Measurements from ENCODE around the gene PVRIG. TPM values are rescaled to one million over a fixed set of nuclear protein-coding genes. Genes with fewer than 3 reads are reported as not detected.

PVRIG gene
- total and polyA plus RNA-seq, 2 of the 8 experiments (the other 6 are each of a cell fraction or from before 2014, with no cell fraction given), result 0.15 TPM; not detected in 1

DNA sequence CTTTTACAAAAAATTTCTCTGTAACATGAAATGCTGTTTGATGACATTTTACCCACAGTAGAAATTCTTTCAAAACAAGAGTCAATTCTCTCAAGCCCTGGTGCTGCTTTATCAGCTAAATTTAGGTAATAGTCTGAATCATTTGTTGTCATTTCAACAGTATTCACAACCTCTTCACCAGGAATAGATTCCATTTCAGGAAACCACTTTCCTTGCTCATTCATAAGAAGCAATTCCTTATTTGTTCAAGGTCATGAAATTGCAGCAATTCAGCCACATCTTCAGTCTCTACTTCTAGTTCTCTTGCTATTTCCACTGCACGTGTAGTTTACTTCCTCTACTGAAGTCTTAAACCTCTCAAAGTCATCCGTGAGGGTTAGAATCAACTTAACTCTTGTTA, 28.0 kb upstream of the PVRIG start:
- H4K91ac ChIP-seq (replicated peaks; ENCODE audit: insufficient read length, low read length), result no peak overlapping the region
- no peak overlapping the region for H3K14ac ChIP-seq (ENCODE audit: insufficient read length)
- ChIA-PET POLR2A (ENCODE audit: partially characterized antibody) (no interaction called here), CTCF (ENCODE audit: partially characterized antibody) (interaction anchor here (3.2 kb wide), 1 partner anchor 11 kb away, joined by 17 read pairs; no protein-coding TSS in a partner anchor)
- H3K9ac ChIP-seq (replicated peaks in 1 of 4; ENCODE audit: extremely low read depth in 1 of 4, low read depth in 3 of 4, low read length in 3 of 4), result no peak overlapping the region
- no peak overlapping the region for H2BK120ac ChIP-seq (replicated peaks; ENCODE audit: low read depth, low read length)
- H4K20me1 ChIP-seq (replicated peaks in 1 of 2; ENCODE audit: control insufficient read depth in 1 of 2, insufficient read depth in 2 of 2, low read length in 2 of 2), result no peaks in the 10 kb centered on the region
- no peak overlapping the region for H2BK5ac ChIP-seq (ENCODE audit: low read depth, low read length)
- H2BK12ac ChIP-seq (ENCODE audit: low read depth, low read length), result no peak overlapping the region
- no peak overlapping the region for H2AK5ac ChIP-seq (ENCODE audit: low read depth, low read length)
- no peak overlapping the region for H3K4ac ChIP-seq (replicated peaks; ENCODE audit: insufficient read length, low read depth, low read length)
- no peak overlapping the region for H2BK15ac ChIP-seq (ENCODE audit: low read length)
- no peak for TF ChIP-seq HDAC2 (IDR thresholded peaks at IDR 0.05; ENCODE audit: borderline replicate concordance in 1 of 2, low read depth in 2 of 2, low read length in 2 of 2)
- TF ChIP-seq EP300 (IDR thresholded peaks at IDR 0.05; ENCODE audit: borderline replicate concordance in 1 of 2, low read depth in 2 of 2, low read length in 2 of 2), result no peak
- 83% methylated on average over 2 of the region's 2 CpGs; no CpG with 5 or more reads in 1 of the 2 experiments for WGBS, 2 experiments (ENCODE audit: extremely low coverage in 1 of 2, insufficient coverage in 1 of 2, insufficient read length in 1 of 2, insufficient replicate concordance in 2 of 2, low coverage in 1 of 2, low lambda C conversion rate in 2 of 2, missing lambda C conversion rate in 1 of 2)
- no peaks in the 10 kb centered on the region for H3K36me3 ChIP-seq (ENCODE audit: control insufficient read depth in 2 of 4, insufficient read depth in 4 of 4, low read length in 3 of 4)
- H4K8ac ChIP-seq (ENCODE audit: extremely low read depth, insufficient read depth, low read length), result no peak overlapping the region
- FAIRE-seq, result no peak
- no peak overlapping the region for H3K4me2 ChIP-seq (ENCODE audit: insufficient read depth in 1 of 2, low read depth in 2 of 2, low read length in 2 of 2)
- no peak overlapping the region for H2BK20ac ChIP-seq (ENCODE audit: low read length)
- H3K79me2 ChIP-seq (ENCODE audit: control insufficient read depth in 1 of 2, insufficient read depth in 2 of 2, low read length in 2 of 2), result no peaks in the 10 kb centered on the region
- H4K5ac ChIP-seq (ENCODE audit: insufficient read length, low read depth, low read length), result no peak overlapping the region
- no peaks in the 10 kb centered on the region for H3K9me3 ChIP-seq (ENCODE audit: insufficient read depth in 2 of 2, low read depth in 1 of 2, low read length in 1 of 2)
- no peak overlapping the region for H3K56ac ChIP-seq (replicated peaks; ENCODE audit: insufficient read length, low read depth, low read length)
- DNase-seq (ENCODE audit: low read depth in 1 of 2, low spot score in 2 of 2), result no peak
- H3K23me2 ChIP-seq (ENCODE audit: low read depth, low read length), result no peaks in the 10 kb centered on the region
- H3K18ac ChIP-seq (ENCODE audit: extremely low read depth, low read length), result no peak overlapping the region
- H3K23ac ChIP-seq (ENCODE audit: insufficient read length), result no peak overlapping the region
- H3K4me3 ChIP-seq (ENCODE audit: extremely low read depth in 1 of 4, insufficient read depth in 2 of 4, low read depth in 3 of 4, low read length in 4 of 4), result no peak overlapping the region
- H3K79me1 ChIP-seq (ENCODE audit: low read depth, low read length), result no peaks in the 10 kb centered on the region
- H3K27ac ChIP-seq (ENCODE audit: low read depth, low read length), result no peak overlapping the region
- H3K4me1 ChIP-seq (replicated peaks in 1 of 4; ENCODE audit: control insufficient read depth in 3 of 4, insufficient read depth in 4 of 4, low read length in 3 of 4), result no peaks in the 10 kb centered on the region
- no peaks in the 10 kb centered on the region; a peak in 1 of 7 replicates for H3K27me3 ChIP-seq (replicated peaks in 1 of 4; ENCODE audit: control insufficient read depth in 3 of 4, extremely low read depth in 1 of 4, insufficient read depth in 3 of 4, low read length in 3 of 4)
- H2AFZ ChIP-seq (ENCODE audit: low read length), result no peak overlapping the region
